Thyroid gland (tissue), 4 donors: ENCODE data around the gene LHX6. TPM values are rescaled to one million over a fixed set of nuclear protein-coding genes. Genes with fewer than 3 reads are reported as not detected.

ENCODE experiments used
- DNase-seq, 2 donors: peaks; one replicate each; pipeline ENCODE4 v3.0.0-alpha.2; 2019
- H3K27ac ChIP-seq, 3 donors: fragments of 200-600 bp; sonication (generic); 1 replicate in 2 of 3; 2 replicates in 1 of 3; pipeline ENCODE4 v1.5.1; 2016 to 2019; ENCODE audit warnings: mild to moderate bottlenecking in 1 of 3, moderate library complexity in 1 of 3
- H3K27me3 ChIP-seq: fragments of 200-600 bp; sonication (generic); one replicate; pipeline ENCODE4 v1.5.1; 2019
- H3K36me3 ChIP-seq, 2 donors: fragments of 200-600 bp; sonication (generic); one replicate each; pipeline ENCODE4 v1.5.1; 2016 to 2019
- H3K4me1 ChIP-seq, 2 donors: fragments of 200-600 bp; sonication (generic); one replicate each; pipeline ENCODE4 v1.5.1; 2017 to 2019
- H3K4me3 ChIP-seq, 3 donors: fragments of 200-600 bp; sonication (generic); replicated peaks in 1 of 3; 1 replicate in 2 of 3; 2 replicates in 1 of 3; pipeline ENCODE4 v1.5.1; 2016; ENCODE audit warnings: mild to moderate bottlenecking in 1 of 3
- H3K9me3 ChIP-seq: fragments of 200-600 bp; sonication (generic); one replicate; pipeline ENCODE4 v1.5.1; 2017
- CTCF ChIP-seq, 6 experiments: fragments of 200-600 bp in 3 of 6; fragments of 450-650 bp in 3 of 6; sonication (generic) in 3 of 6; IDR thresholded peaks; one replicate each; pipeline ENCODE4 v1.5.1; 2016 to 2019; ENCODE audit warnings: antibody characterized with exemption in 6 of 6, mild to moderate bottlenecking in 2 of 6, inconsistent platforms in 1 of 6, moderate library complexity in 1 of 6
- POLR2A ChIP-seq, 2 donors: fragments of 450-650 bp; IDR thresholded peaks; one replicate each; pipeline ENCODE4 v1.6.1; 2017; ENCODE audit warnings: antibody characterized with exemption in 2 of 2, mild to moderate bottlenecking in 2 of 2, moderate library complexity in 1 of 2
- WGBS, 2 donors: methylation state at CpG; one replicate each; pipeline ENCODE4 v1.1.5; 2017; 5-methylcytosine and 5-hydroxymethylcytosine counted together
- intact Hi-C: fragments of 100-400 bp; cut with DNase I; formaldehyde crosslinking; loops from one replicate; pipeline ENCODE4 v1.15.1; 2023
- total RNA-seq, 4 donors: library from RNA; depleted of rRNA; stranded (reverse); fragments of >200 nt; gene quantifications; one replicate each; pipeline ENCODE4 v1.2.3, GENCODE V29; 2016

The LHX6 gene
- total RNA-seq, 4 donors from 2014 or later: 1.3 to 4.4 (median 1.7) TPM

DNA sequence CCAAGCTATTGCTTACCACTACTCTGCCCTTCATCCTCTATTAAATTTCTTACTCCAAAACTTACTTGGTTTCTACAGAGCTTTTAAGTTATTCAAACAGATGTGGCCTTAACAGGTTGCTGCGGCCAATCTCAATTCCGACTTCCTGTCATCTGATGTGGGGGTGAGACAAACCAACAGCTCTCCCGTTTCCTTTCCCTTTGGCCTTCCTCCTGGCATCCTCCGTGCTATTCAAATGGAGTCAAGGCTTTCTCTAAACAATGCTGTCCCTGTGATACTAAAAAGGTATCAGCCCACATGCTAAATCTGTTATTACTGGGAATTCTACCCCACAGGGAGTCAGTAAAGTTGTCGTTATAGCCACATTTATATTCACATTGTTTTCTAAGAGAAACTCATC, 24.0 kb upstream of the LHX6 start:
- Histone ChIP-seq H3K36me3 (peaks cover 0 to 21% of the 10 kb centered on the region in 2 donors), H3K27ac (no peak overlapping the region), H3K27me3 (no peaks in the 10 kb centered on the region), H3K4me1 (peaks cover 0 to 4% of the 10 kb centered on the region in 2 donors), H3K9me3 (no peaks in the 10 kb centered on the region), H3K4me3 (no peak overlapping the region)
- WGBS, 2 donors: 67 to 69% methylated on average over 5 of the region's 5 CpGs
- intact Hi-C loops: no loop called here
- TF ChIP-seq POLR2A (IDR thresholded peaks at IDR 0.05) (no peak), CTCF (IDR thresholded peaks at IDR 0.05) (no peak)
- no peak for DNase-seq

DNA sequence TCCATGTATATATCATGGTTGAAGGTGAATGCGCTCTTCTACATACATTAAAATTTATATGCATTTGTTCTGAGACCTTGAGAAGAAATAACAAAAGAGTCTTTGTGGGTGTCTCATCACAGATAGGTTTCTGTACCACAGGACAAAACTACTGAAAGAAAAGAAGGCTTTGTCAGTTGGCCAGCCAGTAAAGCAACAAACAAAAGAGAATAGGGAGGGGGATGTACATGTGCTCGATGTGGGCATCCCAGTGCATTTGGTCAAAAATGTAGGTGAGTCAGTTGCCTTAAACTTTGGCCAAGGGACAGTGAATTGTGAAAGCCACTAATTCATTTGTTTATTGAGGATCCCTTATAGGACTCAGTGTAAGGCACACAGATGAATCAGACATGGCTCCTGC, 22.6 kb upstream of the LHX6 start:
- DNase-seq: no peak
- intact Hi-C loops: no loop called here
- H3K27ac ChIP-seq: no peak overlapping the region
- no peak overlapping the region for H3K4me3 ChIP-seq
- peaks cover 4 to 30% of the 10 kb centered on the region in 2 donors for H3K36me3 ChIP-seq
- peaks cover 0 to 4% of the 10 kb centered on the region in 2 donors for H3K4me1 ChIP-seq
- 89 to 90% methylated on average over 2 of the region's 2 CpGs for WGBS, 2 donors
- no peaks in the 10 kb centered on the region for H3K27me3 ChIP-seq
- TF ChIP-seq POLR2A (IDR thresholded peaks at IDR 0.05) (no peak), CTCF (IDR thresholded peaks at IDR 0.05) (no peak)
- no peaks in the 10 kb centered on the region for H3K9me3 ChIP-seq

GRCh38 chr9:122248448-122248865, 19.7 kb upstream of the LHX6 start:
- no peaks in the 10 kb centered on the region for H3K9me3 ChIP-seq
- H3K36me3 ChIP-seq: peaks cover 20 to 55% of the 10 kb centered on the region in 2 donors
- 76 to 94% methylated on average over 5 of the region's 5 CpGs for WGBS, 2 donors
- no peak overlapping the region for H3K27ac ChIP-seq
- intact Hi-C loops: no loop called here
- peaks cover 0 to 2% of the 10 kb centered on the region in 2 donors for H3K4me1 ChIP-seq
- DNase-seq: no peak
- H3K27me3 ChIP-seq: no peaks in the 10 kb centered on the region
- H3K4me3 ChIP-seq: no peak overlapping the region
- TF ChIP-seq POLR2A (IDR thresholded peaks at IDR 0.05) (no peak), CTCF (IDR thresholded peaks at IDR 0.05) (no peak)

DNA sequence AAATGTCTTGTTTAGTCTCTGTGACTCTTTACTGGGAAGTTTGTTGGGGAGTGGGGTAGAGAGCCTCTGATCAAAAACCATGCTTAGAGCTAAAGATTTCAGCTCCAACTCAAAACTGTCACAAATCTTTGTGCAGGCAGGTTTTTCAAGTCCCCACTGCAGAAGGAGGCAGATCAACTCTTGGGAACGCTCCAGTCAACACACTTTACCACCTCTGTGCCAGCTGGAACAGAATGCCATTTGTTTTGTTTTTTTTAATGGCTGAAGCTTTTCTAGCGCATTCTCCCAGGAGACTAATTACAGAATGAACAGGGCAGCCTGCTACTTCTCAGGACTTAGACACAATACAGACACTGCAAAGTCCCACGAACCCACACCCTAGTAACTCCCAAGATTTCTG, 17.9 kb upstream of the LHX6 start:
- TF ChIP-seq POLR2A (IDR thresholded peaks at IDR 0.05) (no peak), CTCF (IDR thresholded peaks at IDR 0.05) (no peak)
- Histone ChIP-seq H3K27me3 (no peaks in the 10 kb centered on the region), H3K4me1 (no peaks in the 10 kb centered on the region), H3K36me3 (peaks cover 35 to 63% of the 10 kb centered on the region in 2 donors), H3K9me3 (no peaks in the 10 kb centered on the region), H3K27ac (no peak overlapping the region), H3K4me3 (no peak overlapping the region)
- intact Hi-C loops: no loop called here
- 86 to 88% methylated on average over 3 of the region's 3 CpGs for WGBS, 2 donors
- no peak for DNase-seq

DNA sequence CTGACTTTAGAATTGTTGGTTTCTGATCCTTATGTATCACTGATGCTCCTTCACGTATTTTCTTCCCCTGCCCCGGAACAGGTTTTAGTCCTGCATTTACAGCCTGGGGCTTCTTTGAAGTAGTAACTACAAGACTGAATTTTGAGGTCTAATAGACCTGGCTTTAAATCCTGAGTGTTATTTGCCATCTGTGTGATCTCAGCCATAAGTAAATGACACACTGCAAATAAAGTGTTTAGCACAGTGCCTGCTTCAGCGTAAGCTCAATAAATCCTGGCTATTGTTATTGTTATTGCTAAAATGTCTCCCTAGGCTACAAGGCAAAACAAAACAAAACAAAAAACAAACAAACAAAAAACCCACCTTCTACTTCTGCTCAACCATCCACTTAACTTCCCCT, 15.6 kb upstream of the LHX6 start:
- intact Hi-C loops: no loop called here
- H3K36me3 ChIP-seq: peaks cover 51 to 70% of the 10 kb centered on the region in 2 donors
- no peak overlapping the region for H3K4me3 ChIP-seq
- no peak overlapping the region for H3K27ac ChIP-seq
- WGBS, 2 donors: 92 to 98% methylated on average over 3 of the region's 3 CpGs
- no peaks in the 10 kb centered on the region for H3K4me1 ChIP-seq
- no peaks in the 10 kb centered on the region for H3K9me3 ChIP-seq
- H3K27me3 ChIP-seq: no peaks in the 10 kb centered on the region
- DNase-seq: no peak
- TF ChIP-seq POLR2A (IDR thresholded peaks at IDR 0.05): no peak
- no peak for TF ChIP-seq CTCF (IDR thresholded peaks at IDR 0.05)
